Stimulated activated naive CD8-positive, alpha-beta T cell treated with anti-CD3 and anti-CD28 coated beads, Interleukin-15, amount 100 ng/mL, for 72 hours (primary cell): ENCODE measurements around the gene SLC26A5.

Experiments used
- ATAC-seq: fragments of 150-1000 bp; cut with Tn5 transposase; 2 replicates; pipeline ENCODE4 v1.10.0; 2021; ENCODE audit warnings: mild to moderate bottlenecking, moderate library complexity
- DNase-seq, 2 donors: peaks; one replicate each; pipeline ENCODE4 v3.0.0; 2021 to 2022
- H3K27ac Mint-ChIP-seq, 2 donors: one replicate each; pipeline ENCODE4 v1.8.0; 2022; ENCODE audit warnings: mild to moderate bottlenecking in 2 of 2, mixed read lengths in 2 of 2, moderate library complexity in 2 of 2
- H3K27me3 Mint-ChIP-seq: one replicate; pipeline ENCODE4 v1.8.0; 2022; ENCODE audit warnings: mixed read lengths
- H3K4me1 Mint-ChIP-seq: one replicate; pipeline ENCODE4 v1.8.0; 2022; ENCODE audit warnings: mild to moderate bottlenecking, mixed read lengths
- H3K4me3 Mint-ChIP-seq, 2 donors: one replicate each; pipeline ENCODE4 v1.8.0; 2022; ENCODE audit warnings: mild to moderate bottlenecking in 2 of 2, mixed read lengths in 2 of 2, moderate library complexity in 1 of 2
- H3K9me3 Mint-ChIP-seq, 2 donors: one replicate each; pipeline ENCODE4 v1.8.0; 2022; ENCODE audit warnings: mixed read lengths in 2 of 2

The SLC26A5 gene

DNA sequence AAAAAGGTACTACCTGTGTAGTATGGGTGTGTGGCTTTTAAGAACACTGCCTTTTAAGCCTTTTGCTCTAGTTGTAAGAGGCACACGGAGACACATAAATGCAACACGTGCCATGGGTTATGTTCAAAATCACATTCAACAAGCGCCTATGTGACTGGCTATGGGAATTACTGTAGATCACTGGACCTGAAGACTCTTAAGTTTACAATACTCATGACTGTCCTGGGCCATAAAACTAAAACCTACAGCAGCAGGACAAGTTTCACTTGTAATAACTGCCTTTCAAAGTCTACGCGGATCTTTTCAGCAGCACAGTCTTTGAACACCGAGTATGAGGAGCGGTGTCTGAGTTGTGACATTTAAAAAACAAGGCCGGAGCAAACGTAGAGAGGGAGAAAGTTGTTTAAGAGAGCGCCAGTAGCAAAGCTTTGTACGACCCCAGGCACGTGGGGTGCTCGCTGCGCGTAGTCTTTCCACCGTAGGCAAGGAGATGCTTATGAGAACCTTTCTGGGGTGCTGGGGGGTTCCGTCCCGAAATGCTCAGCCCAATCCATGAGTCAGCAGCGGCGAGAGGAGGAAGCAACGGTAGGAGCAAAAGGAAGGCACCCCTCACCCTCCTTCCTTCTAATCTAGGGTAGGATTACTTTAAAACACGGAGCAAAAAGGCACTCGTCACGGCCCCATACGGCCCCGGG, 102.1 kb downstream of the SLC26A5 start:
- Mint-ChIP-seq H3K4me3 (peak overlapping the region; percentile 99), H3K9me3 (no peaks in the 10 kb centered on the region), H3K4me1 (peaks cover 46% of the 10 kb centered on the region), H3K27ac (peak overlapping the region; percentile 99 to 100), H3K27me3 (no peaks in the 10 kb centered on the region)
- ATAC-seq (peak; percentile 33), DNase-seq (peak in 1 of 2 donors; percentile 4)

DNA sequence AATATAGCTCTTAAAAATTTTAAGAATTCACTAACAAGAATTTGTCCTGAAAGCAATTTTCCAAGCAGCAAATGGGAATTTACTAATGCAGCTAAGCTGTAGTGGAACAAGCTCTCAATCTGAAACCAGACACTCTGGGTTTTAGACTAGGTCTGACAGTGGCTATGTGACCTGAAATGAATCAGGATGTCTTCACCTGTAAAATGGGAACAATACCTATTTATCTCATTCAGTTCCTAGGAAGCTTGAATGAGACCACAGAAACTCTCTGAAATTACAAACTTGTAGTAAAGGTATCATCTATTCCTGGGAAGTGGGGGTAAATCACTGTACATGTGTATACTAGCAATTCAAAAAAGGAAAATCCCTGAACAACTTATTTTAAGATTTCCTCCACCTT, 102.7 kb downstream of the SLC26A5 start:
- peak overlapping the region; percentile 38 to 99 for H3K27ac Mint-ChIP-seq
- H3K4me3 Mint-ChIP-seq, result peak overlapping the region; percentile 99
- H3K4me1 Mint-ChIP-seq, result peaks cover 43% of the 10 kb centered on the region
- ATAC-seq, result no peak
- no peaks in the 10 kb centered on the region for H3K27me3 Mint-ChIP-seq
- no peaks in the 10 kb centered on the region for H3K9me3 Mint-ChIP-seq
- no peak for DNase-seq

DNA sequence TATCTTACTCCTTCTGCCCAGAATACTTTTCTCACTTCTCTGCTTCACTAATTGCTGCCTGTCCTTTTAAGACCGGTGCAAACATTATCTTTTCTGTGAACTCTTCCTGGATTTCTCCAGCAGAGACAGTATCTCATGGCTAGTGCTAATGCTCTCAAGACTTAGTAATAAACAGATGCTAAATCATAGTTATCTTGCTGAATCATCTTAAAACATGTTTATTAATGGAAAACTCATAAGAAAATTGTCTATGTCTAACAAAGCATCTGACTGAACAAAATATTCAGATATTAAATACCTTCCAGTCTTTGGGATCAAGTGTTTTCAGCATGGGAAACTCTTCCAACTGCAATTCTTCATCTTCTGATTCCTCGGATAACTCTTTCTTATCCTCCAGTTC, 104.5 kb downstream of the SLC26A5 start:
- H3K27ac Mint-ChIP-seq, result peak overlapping the region in 1 of 2 donors; percentile 85

DNA sequence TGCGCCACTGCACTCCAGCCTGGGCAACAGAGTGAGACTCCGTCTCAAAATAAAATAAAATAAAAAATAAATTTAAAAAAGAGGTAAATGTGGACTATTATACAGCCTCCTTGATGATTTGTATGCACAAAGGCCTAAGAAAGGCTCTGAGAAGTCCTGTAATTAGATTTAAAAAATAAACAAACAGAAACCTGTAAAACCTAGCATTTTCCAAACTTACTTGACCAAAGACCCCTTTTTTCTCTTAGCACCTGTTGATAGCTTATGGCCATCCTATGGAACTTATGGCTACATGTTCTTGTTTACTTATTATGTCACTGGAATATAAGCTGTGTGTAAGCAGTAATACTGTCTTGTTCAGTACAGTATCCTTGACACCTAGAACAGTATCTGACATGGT, 107.1 kb downstream of the SLC26A5 start:
- peak overlapping the region in 1 of 2 donors; percentile 83 for H3K27ac Mint-ChIP-seq

More for the DNA sequence above, 104.5 kb downstream of the SLC26A5 start:
- Mint-ChIP-seq H3K27me3 (no peaks in the 10 kb centered on the region), H3K9me3 (no peaks in the 10 kb centered on the region), H3K4me3 (peak overlapping the region in 1 of 2 donors; percentile 57), H3K4me1 (peaks cover 41% of the 10 kb centered on the region)
- no peak for ATAC-seq
- no peak for DNase-seq

DNA sequence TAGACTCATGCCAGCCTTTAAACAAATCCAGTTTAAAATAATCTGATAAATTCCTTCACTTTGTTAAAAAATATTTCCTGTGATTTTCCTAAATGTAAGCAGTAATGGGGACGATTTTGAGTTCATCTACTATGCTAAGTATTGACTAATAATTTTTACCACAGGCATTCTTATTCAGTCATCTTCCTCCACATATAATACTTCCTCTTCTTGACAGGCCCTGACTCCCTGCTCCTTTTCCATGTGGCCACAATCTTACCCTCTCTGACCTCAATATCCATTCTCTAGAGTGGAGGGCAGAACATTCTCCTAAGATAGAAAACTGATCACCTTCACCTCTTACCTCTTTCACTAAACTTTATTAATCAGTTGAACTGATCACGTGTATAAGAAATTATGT, 109.2 kb downstream of the SLC26A5 start:
- no peak for DNase-seq
- Mint-ChIP-seq H3K9me3 (no peaks in the 10 kb centered on the region), H3K4me3 (no peak overlapping the region), H3K27me3 (no peaks in the 10 kb centered on the region), H3K4me1 (peaks cover 20% of the 10 kb centered on the region), H3K27ac (peak overlapping the region in 1 of 2 donors; percentile 40)
- ATAC-seq, result no peak

More for the DNA sequence above, 107.1 kb downstream of the SLC26A5 start:
- Mint-ChIP-seq H3K9me3 (no peaks in the 10 kb centered on the region), H3K27me3 (no peaks in the 10 kb centered on the region), H3K4me1 (peaks cover 31% of the 10 kb centered on the region), H3K4me3 (no peak overlapping the region)
- DNase-seq, result no peak
- ATAC-seq, result no peak

DNA sequence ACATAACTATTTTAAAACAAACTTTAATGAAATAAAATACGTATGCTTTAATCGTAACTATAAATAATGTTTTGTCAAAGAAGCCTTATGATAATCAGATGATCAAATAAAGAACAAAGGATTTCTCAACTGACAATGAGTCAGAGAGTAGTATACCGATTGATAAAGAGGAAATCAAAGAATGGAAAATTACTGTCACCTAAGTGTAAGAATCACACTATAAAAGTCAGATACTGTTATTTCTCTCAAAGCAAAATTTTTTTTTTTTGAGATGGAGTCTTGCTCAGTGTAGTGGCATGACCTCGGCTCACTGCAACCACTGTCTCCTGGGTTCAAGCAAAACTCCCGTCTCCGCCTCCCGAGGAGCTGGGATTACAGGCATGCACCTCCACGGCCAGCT, 120.3 kb downstream of the SLC26A5 start:
- Mint-ChIP-seq H3K27me3 (no peaks in the 10 kb centered on the region), H3K27ac (peak overlapping the region; percentile 86 to 94), H3K4me1 (peaks cover 23% of the 10 kb centered on the region), H3K9me3 (no peaks in the 10 kb centered on the region), H3K4me3 (peak overlapping the region in 1 of 2 donors; percentile 18)
- DNase-seq (no peak), ATAC-seq (peak; percentile 65)
